Activated CD4-positive, alpha-beta T cell treated with anti-CD3 and anti-CD28 coated beads, Interleukin-2, amount 50 U/mL, for 24 hours (primary cell): ENCODE results near the gene POLD2.
A peak's percentile ranks its signal among the peaks of the same experiment; 100 is the strongest.

ENCODE experiments used
- DNase-seq, 2 donors: peaks; one replicate each; pipeline ENCODE4 v3.0.0-alpha.2; 2020; ENCODE audit warnings: low read depth in 1 of 2, low spot score in 1 of 2

The POLD2 gene

GRCh38 chr7:44082541-44083207 lies 40.7 kb downstream of the POLD2 start:
- peak; percentile 90 to 97 for DNase-seq

- no peak for DNase-seq
These were observed 42.0 kb downstream of the POLD2 start for GRCh38 chr7:44081266-44081748.

- no peak for DNase-seq
These were observed 42.6 kb downstream of the POLD2 start for GRCh38 chr7:44080686-44081265.

- DNase-seq = no peak
These were observed 43.2 kb downstream of the POLD2 start for GRCh38 chr7:44080118-44080517.

GRCh38 chr7:44079331-44080021 lies 43.9 kb downstream of the POLD2 start:
- no peak for DNase-seq

- no peak for DNase-seq
These were observed 44.8 kb downstream of the POLD2 start for GRCh38 chr7:44078521-44078920.

GRCh38 chr7:44077681-44078091 lies 45.7 kb downstream of the POLD2 start:
- DNase-seq = no peak

GRCh38 chr7:44077061-44077460 lies 46.3 kb downstream of the POLD2 start:
- DNase-seq = no peak

GRCh38 chr7:44076101-44076895 lies 47.0 kb downstream of the POLD2 start:
- DNase-seq = no peak

GRCh38 chr7:44075296-44076075 lies 47.9 kb downstream of the POLD2 start:
- DNase-seq = no peak

- DNase-seq = no peak
These were observed 49.0 kb downstream of the POLD2 start for GRCh38 chr7:44074349-44074695.

- no peak for DNase-seq
These were observed 49.5 kb downstream of the POLD2 start for GRCh38 chr7:44073664-44074348.

GRCh38 chr7:44072364-44073231 lies 50.8 kb downstream of the POLD2 start:
- DNase-seq = no peak

GRCh38 chr7:44071726-44072363 lies 51.5 kb downstream of the POLD2 start:
- DNase-seq = no peak

- DNase-seq = no peak
These were observed 55.3 kb downstream of the POLD2 start for GRCh38 chr7:44068054-44068453.

GRCh38 chr7:44067064-44067951 lies 56.0 kb downstream of the POLD2 start:
- no peak for DNase-seq

GRCh38 chr7:44066494-44067063 lies 56.8 kb downstream of the POLD2 start:
- no peak for DNase-seq

GRCh38 chr7:44066111-44066460 lies 57.3 kb downstream of the POLD2 start:
- no peak for DNase-seq
